Endothelial cell of umbilical vein (primary cell): ENCODE measurements around the gene KCNJ4. TPM values are rescaled to one million over a fixed set of nuclear protein-coding genes. Genes with fewer than 3 reads are reported as not detected.

ENCODE experiments used
- BruUV-seq: library from RNA; stranded (reverse); fragments of 400-500 nt; replicated peaks from 2 replicates; lab custom pipeline; 2021; lab: Mats Ljungman, UMichigan
- CTCF ChIA-PET: fragments of 300-600, 350-600 bp; sonication (Branson Sonifier 250); formaldehyde crosslinking; loops from one replicate; lab custom pipeline; 2021; ENCODE audit warnings: antibody characterized with exemption, inconsistent platforms; lab: Charles Lee
- POLR2A ChIA-PET: fragments of 300-600, 350-600 bp; sonication (Branson Sonifier 250); formaldehyde crosslinking; loops from one replicate; lab custom pipeline; 2021; ENCODE audit warnings: antibody characterized with exemption, inconsistent platforms; lab: Charles Lee
- DNase-seq: peaks from one replicate; pipeline ENCODE4 v3.0.0-alpha.2; 2011; ENCODE audit warnings: low read depth, low spot score
- FAIRE-seq: peaks from 2 replicates; lab custom pipeline; 2011; peaks lifted over from hg19 to GRCh38; lab: Jason Lieb, UNC
- H2AFZ ChIP-seq: 2 replicates; pipeline ENCODE4 v1.6.0; 2012; ENCODE audit warnings: low read depth, low read length, control low read depth, inconsistent platforms
- H3K27ac ChIP-seq: 2 replicates; pipeline ENCODE4 v1.5.1; 2011; ENCODE audit warnings: low read depth, mild to moderate bottlenecking, control low read depth, low read length, moderate library complexity; ENCODE audit not compliant: insufficient read depth
- H3K27me3 ChIP-seq, 2 experiments: 2 replicates each; pipeline versions ENCODE4 v1.6.0 to v1.6.1; 2011; ENCODE audit warnings: low read length in 2 of 2, mixed read lengths in 1 of 2; ENCODE audit not compliant: control insufficient read depth in 2 of 2, insufficient read depth in 2 of 2
- H3K36me3 ChIP-seq, 2 experiments: 2 replicates in 1 of 2; 3 replicates in 1 of 2; pipeline ENCODE4 v1.5.1; 2011; ENCODE audit warnings: low read length in 2 of 2, mild to moderate bottlenecking in 1 of 2, moderate library complexity in 1 of 2; ENCODE audit not compliant: control insufficient read depth in 2 of 2, insufficient read depth in 2 of 2; ENCODE audit errors: extremely low read depth in 1 of 2
- H3K4me1 ChIP-seq: 3 replicates; pipeline ENCODE4 v1.5.1; 2011; ENCODE audit warnings: mild to moderate bottlenecking, low read length; ENCODE audit not compliant: control insufficient read depth, insufficient read depth; ENCODE audit errors: extremely low read depth
- H3K4me2 ChIP-seq: 2 replicates; pipeline ENCODE4 v1.6.1; 2011; ENCODE audit warnings: low read length, control low read depth, mixed read lengths; ENCODE audit not compliant: insufficient read depth
- H3K4me3 ChIP-seq, 3 experiments: fragments of 200-600 bp in 1 of 3; sonication (generic), shearing (Covaris generic) in 1 of 3; replicated peaks in 1 of 3; 2 replicates each; pipeline ENCODE4 v1.5.1; 2011 to 2016; ENCODE audit warnings: control low read depth in 3 of 3, low read length in 3 of 3, mild to moderate bottlenecking in 2 of 3, inconsistent platforms in 1 of 3, low read depth in 1 of 3, moderate library complexity in 1 of 3; ENCODE audit not compliant: insufficient read depth in 1 of 3
- H3K79me2 ChIP-seq: 2 replicates; pipeline ENCODE4 v1.6.0; 2012; ENCODE audit warnings: low read length, inconsistent platforms; ENCODE audit not compliant: control insufficient read depth, insufficient read depth
- H3K9ac ChIP-seq: replicated peaks from 2 replicates; pipeline ENCODE3; 2011; ENCODE audit warnings: low read length, control low read depth; ENCODE audit not compliant: insufficient read depth; ENCODE audit errors: extremely low read depth
- H3K9me1 ChIP-seq: replicated peaks from 3 replicates; pipeline ENCODE4 v1.6.0; 2011; ENCODE audit warnings: mild to moderate bottlenecking, low read length; ENCODE audit not compliant: control insufficient read depth, insufficient read depth; ENCODE audit errors: extremely low read depth
- H3K9me3 ChIP-seq: replicated peaks from 2 replicates; pipeline ENCODE4 v1.5.1; 2012; ENCODE audit warnings: low read length, inconsistent platforms; ENCODE audit not compliant: control insufficient read depth, insufficient read depth
- H4K20me1 ChIP-seq: replicated peaks from 2 replicates; pipeline ENCODE3; 2011; ENCODE audit warnings: mild to moderate bottlenecking, low read length; ENCODE audit not compliant: control insufficient read depth, insufficient read depth; ENCODE audit errors: extremely low read depth
- EZH2 ChIP-seq: IDR thresholded peaks from 2 replicates; pipeline ENCODE4 v1.6.1; 2012; ENCODE audit warnings: borderline replicate concordance, low read depth, mild to moderate bottlenecking, moderate library complexity, low read length, inconsistent platforms; ENCODE audit not compliant: severe bottlenecking
- FOS ChIP-seq: IDR thresholded peaks from 2 replicates; pipeline ENCODE4 v1.6.1; 2011; ENCODE audit warnings: mild to moderate bottlenecking, low read length, moderate library complexity, borderline replicate concordance; ENCODE audit not compliant: insufficient read depth
- GATA2 ChIP-seq: IDR thresholded peaks from 2 replicates; pipeline ENCODE4 v1.7.0; 2011; ENCODE audit warnings: low read depth, mild to moderate bottlenecking, moderate library complexity, mixed read lengths, low read length; ENCODE audit not compliant: insufficient read length, insufficient read depth
- JUN ChIP-seq: IDR thresholded peaks from 2 replicates; pipeline ENCODE4 v1.6.1; 2011; ENCODE audit warnings: borderline replicate concordance, low read depth; ENCODE audit not compliant: insufficient read length, insufficient read depth
- MYC ChIP-seq: IDR thresholded peaks from one replicate; pipeline ENCODE4 v1.6.1; 2011; ENCODE audit warnings: mild to moderate bottlenecking, low read depth, low read length
- POLR2A ChIP-seq: IDR thresholded peaks from 2 replicates; pipeline ENCODE4 v1.6.1; 2012; ENCODE audit warnings: low read depth, mild to moderate bottlenecking, control low read depth, low read length
- POLR2AphosphoS5 ChIP-seq: IDR thresholded peaks from 2 replicates; pipeline ENCODE4 v1.6.1; 2012; ENCODE audit warnings: low read depth, mild to moderate bottlenecking, control low read depth, low read length, moderate library complexity; ENCODE audit not compliant: insufficient read depth
- dilution Hi-C: fragments of 300-500 bp; cut with MboI; formaldehyde crosslinking; loops from one replicate; pipeline ENCODE4 v1.15.0; 2019; ENCODE audit warnings: low sequenced_read_pairs; ENCODE audit not compliant: extremely low pct_ligation_motif_present
- intact Hi-C: fragments of 100-400 bp; cut with micrococcal nuclease; formaldehyde crosslinking; loops from one replicate; pipeline ENCODE4 v1.10.0; 2022
- polyA plus RNA-seq, 4 experiments: library from polyadenylated mRNA; depleted of rRNA in 3 of 4; stranded (reverse) in 3 of 4; unstranded in 1 of 4; fragments of >200 nt; gene quantifications; 2 replicates each; pipeline versions ENCODE4 v1.2.1 to v1.2.3, GENCODE V29; 2011 to 2012; ENCODE audit warnings: missing spikeins in 1 of 4
- total RNA-seq: library from RNA; stranded (reverse); gene quantifications from 2 replicates; pipeline ENCODE4 v1.2.3, GENCODE V29; 2021
- TF ChIP-seq, protein P1 (sequence below): IDR thresholded peaks from 2 replicates; pipeline ENCODE4 v1.6.1; 2011; ENCODE audit not compliant: insufficient read depth, insufficient read length
- TF ChIP-seq, protein P2 (sequence below), 2 donors: IDR thresholded peaks; 1 replicate in 1 of 2; 2 replicates in 1 of 2; pipeline ENCODE4 v1.5.1; 2011; ENCODE audit warnings: low read length in 2 of 2, mild to moderate bottlenecking in 2 of 2, moderate library complexity in 2 of 2, control low read depth in 1 of 2, inconsistent platforms in 1 of 2, low read depth in 1 of 2; ENCODE audit not compliant: insufficient read depth in 1 of 2; ENCODE audit errors: extremely low read depth in 1 of 2

The KCNJ4 gene
- total and polyA plus RNA-seq, 2 donors (not counting 3 experiments of a cell fraction or from before 2014, with no cell fraction given): not detected

DNA sequence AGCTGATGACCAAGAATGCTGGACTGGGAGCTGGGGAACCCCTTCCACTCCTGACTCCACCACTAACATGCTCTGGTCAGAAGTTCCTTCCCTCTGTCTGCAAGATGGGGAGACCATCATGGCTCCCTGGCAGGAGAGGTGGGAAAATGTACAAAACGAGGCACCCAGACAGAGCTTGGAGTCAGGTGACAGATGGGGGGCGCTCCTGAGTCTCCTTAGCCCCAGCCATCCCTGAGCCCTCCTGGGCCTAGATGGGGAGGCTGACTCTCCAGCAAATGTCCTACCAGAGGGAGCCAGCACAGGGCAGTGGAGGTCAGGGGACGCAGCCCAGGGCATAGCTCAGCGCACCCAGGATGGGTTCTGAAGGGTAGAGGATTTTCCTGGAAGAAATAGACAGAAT, 20.0 kb downstream of the KCNJ4 start:
- Histone ChIP-seq H4K20me1 (no peaks in the 10 kb centered on the region), H2AFZ (no peak overlapping the region), H3K4me2 (no peak overlapping the region), H3K9me3 (no peaks in the 10 kb centered on the region), H3K9me1 (no peaks in the 10 kb centered on the region), H3K9ac (no peak overlapping the region), H3K27me3 (no peaks in the 10 kb centered on the region), H3K4me1 (no peaks in the 10 kb centered on the region), H3K36me3 (no peaks in the 10 kb centered on the region), H3K27ac (no peak overlapping the region), H3K79me2 (no peaks in the 10 kb centered on the region), H3K4me3 (no peak overlapping the region)
- DNase-seq (no peak), FAIRE-seq (no peak)
- ChIA-PET CTCF (interaction anchor here (1.0 to 2.8 kb wide), 4 partner anchors 18 to 383 kb away, joined by 3 to 8 read pairs (median 6); no protein-coding TSS in a partner anchor), POLR2A (interaction anchor here (0.7 kb wide), 1 partner anchor 11 kb away, joined by 5 read pairs; no protein-coding TSS in a partner anchor)
- no TSS peak for BruUV-seq
- intact Hi-C loops (no loop called here), dilution Hi-C loops (no loop called here)
- TF ChIP-seq EZH2 (no peak), FOS (no peak), GATA2 (no peak), MYC (no peak), POLR2AphosphoS5 (no peak), POLR2A (no peak), JUN (no peak)
- TF ChIP-seq, protein P1, sequence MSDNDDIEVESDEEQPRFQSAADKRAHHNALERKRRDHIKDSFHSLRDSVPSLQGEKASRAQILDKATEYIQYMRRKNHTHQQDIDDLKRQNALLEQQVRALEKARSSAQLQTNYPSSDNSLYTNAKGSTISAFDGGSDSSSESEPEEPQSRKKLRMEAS: no peak
- TF ChIP-seq, protein P2, sequence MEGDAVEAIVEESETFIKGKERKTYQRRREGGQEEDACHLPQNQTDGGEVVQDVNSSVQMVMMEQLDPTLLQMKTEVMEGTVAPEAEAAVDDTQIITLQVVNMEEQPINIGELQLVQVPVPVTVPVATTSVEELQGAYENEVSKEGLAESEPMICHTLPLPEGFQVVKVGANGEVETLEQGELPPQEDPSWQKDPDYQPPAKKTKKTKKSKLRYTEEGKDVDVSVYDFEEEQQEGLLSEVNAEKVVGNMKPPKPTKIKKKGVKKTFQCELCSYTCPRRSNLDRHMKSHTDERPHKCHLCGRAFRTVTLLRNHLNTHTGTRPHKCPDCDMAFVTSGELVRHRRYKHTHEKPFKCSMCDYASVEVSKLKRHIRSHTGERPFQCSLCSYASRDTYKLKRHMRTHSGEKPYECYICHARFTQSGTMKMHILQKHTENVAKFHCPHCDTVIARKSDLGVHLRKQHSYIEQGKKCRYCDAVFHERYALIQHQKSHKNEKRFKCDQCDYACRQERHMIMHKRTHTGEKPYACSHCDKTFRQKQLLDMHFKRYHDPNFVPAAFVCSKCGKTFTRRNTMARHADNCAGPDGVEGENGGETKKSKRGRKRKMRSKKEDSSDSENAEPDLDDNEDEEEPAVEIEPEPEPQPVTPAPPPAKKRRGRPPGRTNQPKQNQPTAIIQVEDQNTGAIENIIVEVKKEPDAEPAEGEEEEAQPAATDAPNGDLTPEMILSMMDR (IDR thresholded peaks at IDR 0.05; ENCODE audit: extremely low read depth in 1 of 2, insufficient read depth in 1 of 2, low read depth in 1 of 2, low read length in 2 of 2): no peak
